ENCODE measurements around the gene SLC6A19. TPM values are rescaled to one million over a fixed set of nuclear protein-coding genes. Genes with fewer than 3 reads are reported as not detected.

SLC6A19 gene
- total RNA-seq, 1 experiment from 2014 or later, result not detected

DNA sequence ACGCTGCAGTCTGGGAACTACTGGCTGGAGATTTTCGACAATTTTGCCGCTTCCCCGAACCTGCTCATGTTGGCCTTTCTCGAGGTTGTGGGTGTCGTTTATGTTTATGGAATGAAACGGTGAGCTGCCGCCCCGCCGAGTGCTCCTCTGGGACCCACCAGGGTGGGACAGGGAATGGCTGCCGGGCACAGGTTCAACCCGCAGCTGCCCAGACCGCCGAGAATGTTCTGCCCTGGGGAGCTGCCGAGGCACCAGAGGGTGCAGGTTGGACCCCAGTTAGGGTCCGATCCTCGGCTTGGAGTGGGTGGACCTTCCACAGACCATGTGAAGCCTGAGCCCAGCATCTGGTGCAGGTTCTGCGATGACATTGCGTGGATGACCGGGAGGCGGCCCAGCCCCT lies 42.9 kb downstream of the SLC6A19 start:
- no peak for DNase-seq (ENCODE audit: low read depth)

DNA sequence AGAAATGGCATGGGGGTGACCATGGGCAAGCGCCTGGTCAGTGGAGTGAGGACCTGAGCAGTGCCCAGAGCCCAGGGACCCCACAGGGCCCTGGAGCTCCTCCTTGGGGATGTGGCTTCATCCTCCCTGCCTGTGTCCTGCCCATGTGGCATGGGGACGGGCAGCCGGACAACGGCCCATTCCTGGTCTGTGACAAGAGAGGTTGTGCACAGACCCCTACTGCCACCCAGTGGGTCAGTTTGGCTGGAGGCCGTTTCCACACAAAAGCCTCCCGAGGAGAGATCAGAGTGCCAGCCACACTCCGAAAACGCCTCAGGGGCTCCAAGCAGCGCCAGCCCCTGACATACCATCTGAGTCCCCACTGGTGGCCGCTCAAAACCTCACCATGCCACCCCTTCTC lies 43.6 kb downstream of the SLC6A19 start:
- DNase-seq (ENCODE audit: low read depth), result no peak

DNA sequence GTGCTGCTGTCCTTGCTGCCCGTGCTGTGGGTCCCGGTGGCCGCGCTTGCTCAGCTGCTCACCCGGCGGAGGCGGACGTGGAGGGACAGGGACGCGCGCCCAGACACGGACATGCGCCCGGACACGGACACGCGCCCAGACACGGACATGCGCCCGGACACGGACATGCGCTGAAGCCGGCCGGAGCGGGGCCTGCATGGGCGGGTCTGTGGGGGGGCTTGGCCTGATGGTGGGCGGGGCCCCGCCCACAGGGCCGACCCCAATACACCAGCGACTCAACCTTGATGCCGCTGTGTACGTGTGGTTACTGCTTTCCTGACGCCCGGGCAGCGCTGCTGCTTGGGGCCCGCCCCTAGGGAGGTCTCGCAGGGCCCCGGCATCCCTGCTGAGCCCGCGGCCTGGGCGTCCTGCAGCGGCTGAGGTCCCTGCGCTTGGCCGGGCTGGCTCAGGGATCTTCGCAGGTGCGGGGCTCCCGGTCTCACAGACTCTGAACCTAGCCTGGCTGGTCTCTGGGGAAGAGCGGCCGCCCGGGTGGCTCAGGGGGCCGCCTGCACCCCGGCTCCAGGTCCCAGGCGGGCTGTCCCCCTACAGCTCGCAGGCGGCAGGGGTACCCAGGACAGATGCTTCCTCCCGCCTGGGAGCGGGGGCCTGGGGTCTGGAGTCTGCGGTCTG lies 44.6 kb downstream of the SLC6A19 start:
- DNase-seq (ENCODE audit: low read depth), result no peak

DNA sequence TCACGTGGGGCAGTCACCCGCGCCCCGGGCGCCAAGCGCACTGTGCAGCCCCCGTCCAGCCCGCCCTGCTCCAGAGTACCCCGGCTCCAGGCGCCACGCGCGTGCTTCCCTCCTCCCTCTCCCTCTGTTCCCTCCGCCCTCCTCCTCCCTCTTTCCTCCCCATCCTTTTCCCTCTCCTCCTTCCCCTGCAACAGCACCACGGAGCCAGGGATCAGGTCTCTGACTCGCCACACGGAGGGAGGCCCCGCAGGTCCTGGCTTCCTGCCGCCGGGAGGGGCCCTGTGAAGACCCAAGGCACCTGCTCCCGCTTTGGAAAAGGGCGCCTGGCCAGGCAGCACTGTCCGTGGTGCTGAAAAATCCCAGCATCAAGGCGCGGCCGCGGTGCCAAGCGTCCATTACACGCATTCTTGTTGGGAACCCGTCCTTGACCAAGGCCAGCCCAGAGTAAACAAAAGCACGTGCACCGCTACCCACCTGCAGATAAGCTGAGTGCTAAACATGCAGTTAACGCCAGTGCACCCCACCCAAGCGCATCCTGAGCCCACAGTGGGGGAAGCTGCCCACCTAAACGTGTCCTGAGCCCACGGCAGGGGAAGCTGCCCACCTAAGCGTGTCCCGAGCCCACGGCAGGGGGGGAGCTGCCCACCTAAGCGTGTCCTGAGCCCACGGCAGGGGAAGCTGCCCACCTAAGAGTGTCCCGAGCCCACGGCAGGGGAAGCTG lies 45.5 kb downstream of the SLC6A19 start:
- DNase-seq (ENCODE audit: low read depth), result peak; percentile 42

DNA sequence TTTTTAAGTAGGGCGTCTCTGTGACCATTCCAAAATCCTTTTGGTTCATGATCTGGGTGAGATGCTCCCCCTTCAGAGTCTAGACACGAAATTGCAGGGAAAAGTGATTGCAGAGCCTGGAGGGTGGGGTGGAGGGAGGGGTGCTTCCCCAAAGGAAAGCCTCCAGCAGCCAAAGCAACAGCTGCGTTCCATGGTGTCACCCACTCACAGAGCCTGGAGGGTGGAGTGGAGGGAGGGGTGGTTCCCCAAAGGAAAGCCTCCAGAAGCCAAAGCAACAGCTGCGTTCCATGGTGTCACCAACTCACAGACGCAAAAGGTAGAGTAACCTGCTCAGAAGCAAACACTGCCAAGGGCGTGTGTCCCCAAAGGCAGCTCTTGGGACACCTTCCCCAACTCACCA lies 46.4 kb downstream of the SLC6A19 start:
- DNase-seq (ENCODE audit: low read depth), result no peak

DNA sequence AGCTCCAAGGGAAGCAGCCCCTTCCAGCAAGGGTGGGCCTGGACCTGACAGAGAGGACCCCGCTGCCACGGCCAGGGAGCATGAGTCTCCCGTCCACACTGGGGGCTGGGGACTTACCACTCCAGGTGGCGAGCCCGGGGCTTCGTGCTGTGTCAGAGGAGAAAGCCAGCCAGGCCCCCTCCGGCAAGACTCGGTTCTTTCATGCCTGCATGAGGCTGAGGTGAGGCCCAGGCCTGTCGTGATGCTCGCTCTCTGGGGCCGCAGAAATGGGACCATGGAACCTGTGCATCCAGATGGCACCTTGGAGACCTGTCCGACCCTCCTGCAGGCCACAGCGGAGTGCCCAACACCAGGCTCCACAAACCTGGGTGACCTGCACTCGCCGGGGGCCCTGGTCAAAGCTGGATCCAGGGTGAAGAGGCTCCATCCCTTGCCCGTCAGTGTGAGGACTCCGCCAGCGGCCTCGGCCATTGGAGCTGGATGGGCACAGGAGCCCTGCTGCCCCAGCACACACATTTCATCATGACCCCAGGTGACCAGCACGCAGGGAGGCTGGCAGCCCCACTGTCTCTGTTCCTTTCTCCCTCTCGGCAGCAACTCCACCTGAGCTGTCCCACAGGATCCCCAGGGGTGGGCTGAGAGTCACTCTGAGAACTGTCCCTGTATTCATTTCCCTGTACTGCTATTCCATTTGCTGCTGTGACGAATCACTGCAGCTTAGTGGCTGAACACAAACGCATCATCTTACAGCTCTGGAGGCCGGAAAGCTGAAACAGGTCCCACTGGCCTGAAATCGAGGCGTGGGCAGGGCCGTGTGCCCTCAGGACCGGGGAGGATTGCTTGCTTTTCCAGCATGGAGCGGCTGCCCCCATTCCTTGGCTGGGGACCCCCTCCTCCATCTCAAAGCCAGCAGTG lies 48.2 kb downstream of the SLC6A19 start:
- no peak for DNase-seq (ENCODE audit: low read depth)

DNA sequence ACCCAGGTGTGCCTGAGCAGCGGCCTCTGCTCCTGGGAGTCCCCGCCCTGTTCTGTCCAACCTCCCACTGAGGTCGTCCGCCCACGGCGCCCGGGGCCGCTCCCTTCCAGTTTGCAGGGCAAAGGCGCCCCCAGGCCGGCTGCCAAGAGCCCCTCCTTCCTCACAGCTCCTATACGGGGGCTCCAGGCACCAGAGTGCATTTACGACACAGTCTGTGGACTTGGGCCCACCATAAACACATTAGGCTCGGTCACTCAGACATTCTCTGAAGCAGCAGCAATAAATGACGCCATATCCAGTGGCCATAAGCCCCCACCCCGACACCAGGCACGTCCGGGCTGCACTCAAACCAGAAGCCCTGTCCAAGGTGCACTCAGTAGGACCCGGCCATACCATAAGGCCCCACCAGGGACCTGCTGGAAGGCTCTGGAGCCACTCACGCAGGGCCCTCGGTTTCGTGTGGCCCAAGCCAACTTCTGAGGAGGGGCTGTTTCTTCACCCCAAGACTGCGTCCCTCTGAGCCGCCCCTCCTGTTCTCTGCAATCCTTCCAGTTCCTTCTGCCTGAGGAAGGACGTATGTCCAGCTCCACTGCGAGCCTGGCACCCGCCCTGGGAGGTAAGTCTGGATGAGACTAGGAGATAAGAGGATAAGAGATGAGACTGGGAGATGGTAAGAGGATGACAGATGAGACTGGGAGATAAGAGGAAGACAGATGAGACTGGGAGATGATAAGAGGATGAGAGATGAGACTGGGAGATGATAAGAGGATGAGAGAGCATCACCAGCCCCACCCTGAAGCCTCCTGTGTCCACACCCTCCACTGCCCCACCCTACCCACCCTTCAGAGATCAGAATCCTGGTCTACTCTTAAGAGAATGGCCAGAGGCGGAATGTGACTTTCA lies 50.5 kb downstream of the SLC6A19 start:
- DNase-seq (ENCODE audit: low read depth), result no peak

DNA sequence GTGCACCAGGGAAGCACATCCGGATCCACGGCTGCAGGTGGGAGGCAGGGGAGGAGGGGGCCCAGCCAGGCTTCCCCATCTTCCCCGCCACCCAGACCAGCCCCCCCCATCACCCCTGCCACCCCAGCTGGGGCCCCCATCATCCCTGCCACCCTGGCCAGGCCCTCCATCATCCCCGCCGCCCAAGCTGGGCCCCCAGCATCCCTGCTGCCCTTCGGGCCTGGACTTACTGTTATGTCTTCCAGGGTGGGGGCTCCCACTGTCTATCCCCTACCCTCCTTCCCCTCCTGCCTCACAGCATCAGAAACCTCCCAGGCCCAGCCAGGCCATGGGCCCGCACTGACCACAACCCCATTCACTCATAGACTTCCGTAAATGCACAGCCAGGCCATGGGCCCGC lies 51.3 kb downstream of the SLC6A19 start:
- no peak for DNase-seq (ENCODE audit: low read depth)

DNA sequence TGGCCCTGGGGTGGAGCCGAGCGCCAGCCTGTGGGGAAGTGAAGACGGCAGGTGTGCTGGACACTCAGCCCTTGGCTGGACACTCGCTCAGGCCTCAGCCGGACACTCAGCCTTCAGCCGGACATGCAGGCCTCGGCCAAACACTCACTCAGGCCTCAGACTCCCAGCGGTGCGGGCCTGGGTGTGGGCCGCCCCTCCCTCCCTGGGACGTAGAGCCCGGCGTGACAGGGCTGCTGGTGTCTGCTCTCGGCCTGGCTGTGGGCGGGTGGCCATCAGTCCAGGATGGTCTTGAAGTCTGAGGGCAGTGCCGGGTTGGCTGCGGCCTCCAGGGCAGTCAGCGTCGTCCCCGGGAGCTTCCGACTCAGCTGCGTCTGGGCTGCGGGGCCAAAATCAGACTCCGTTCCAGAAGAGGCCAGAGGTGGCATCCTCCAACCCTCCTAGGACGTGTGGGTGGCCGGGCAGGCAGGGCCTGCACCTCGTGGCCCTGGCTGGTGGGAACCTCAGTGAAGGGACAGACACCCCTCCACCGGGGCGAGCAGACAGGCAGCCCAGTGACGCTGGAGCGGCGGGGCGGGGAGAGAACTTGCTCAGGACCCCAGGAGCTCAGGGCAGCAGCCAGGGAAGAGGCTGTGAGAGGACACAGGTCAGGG lies 52.2 kb downstream of the SLC6A19 start:
- no peak for DNase-seq (ENCODE audit: low read depth)

DNA sequence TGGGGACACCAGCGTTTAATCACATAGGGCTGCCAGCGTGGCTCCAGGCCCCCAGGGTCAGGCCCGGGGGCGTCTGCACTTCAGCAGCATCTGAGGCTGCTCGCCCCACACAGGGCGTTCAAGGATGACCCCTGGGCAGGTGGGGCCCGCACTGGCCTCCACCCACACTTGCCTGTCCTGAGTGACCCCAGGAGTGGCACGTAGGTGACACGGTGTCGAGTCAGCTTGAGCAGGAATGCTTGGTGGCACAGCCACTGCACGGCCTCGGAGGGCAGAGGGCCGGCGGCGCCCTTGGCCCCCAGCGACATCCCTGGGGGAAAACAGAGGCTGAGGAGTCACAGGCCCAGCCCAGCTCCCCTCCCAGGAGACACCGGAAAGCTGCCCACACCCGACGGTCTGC lies 52.8 kb downstream of the SLC6A19 start:
- no peak for DNase-seq (ENCODE audit: low read depth)

DNA sequence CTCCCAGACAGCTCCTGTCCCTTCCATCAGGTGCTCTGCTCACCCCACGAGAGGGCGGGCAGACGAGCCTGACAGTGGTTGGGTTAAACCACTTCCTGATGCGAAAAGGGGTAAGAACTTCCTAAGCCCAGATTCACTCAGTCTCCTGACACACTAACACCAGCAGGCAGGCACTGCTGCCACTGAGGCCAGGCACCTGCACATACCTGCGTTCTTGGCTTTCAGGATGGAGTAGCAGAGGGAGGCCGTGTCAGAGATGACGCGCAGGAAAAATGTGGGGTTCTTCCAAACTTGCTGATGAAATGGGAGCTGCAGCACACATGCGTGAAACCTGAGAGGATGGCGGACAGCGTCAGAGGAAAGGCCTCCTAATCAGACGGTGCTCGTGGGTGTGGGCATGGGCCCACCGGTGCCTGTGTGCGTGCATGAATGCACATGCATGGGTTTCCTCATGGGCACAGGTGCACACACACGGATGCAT lies 53.7 kb downstream of the SLC6A19 start:
- no peak for DNase-seq (ENCODE audit: low read depth)

DNA sequence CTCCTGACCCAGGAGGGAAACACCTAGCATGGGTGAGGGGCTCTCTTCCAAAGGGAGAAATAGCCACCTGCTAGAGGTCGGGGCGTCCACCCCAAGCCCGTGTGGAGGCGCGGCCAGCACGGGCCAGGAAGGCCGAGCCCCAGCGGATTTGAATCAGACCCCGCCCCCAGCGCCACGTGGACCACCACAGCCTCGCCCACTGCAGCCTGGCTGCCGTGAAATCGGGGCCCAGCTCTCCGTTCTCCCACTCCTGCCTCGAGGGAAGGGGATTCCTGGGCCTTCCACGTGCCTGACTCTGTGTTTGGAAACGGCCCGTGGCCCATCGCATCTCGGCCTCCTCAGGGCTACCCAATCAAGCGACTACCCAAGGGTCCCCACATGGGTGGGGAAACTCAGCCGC lies 55.4 kb downstream of the SLC6A19 start:
- no peak for DNase-seq (ENCODE audit: low read depth)

DNA sequence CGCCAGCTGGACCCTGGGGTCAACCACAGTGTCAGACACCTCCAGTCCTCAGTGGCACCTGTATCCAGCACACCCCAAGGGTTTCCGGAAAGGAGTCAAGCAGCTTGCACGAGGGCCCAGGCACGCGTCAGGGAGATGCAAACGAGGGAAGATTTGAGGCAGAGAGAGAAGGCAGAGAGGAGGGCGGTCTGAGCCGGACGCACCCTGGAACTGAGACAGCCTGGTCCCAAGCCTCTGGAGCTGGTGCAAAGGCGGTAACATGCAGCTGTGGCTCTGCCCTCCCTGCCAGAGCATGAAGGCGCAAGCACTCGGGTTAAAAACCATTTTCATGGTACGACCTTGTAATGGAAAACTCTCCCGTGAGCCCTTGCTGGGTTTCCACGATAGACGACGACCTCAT lies 56.0 kb downstream of the SLC6A19 start:
- no peak for DNase-seq (ENCODE audit: low read depth)

DNA sequence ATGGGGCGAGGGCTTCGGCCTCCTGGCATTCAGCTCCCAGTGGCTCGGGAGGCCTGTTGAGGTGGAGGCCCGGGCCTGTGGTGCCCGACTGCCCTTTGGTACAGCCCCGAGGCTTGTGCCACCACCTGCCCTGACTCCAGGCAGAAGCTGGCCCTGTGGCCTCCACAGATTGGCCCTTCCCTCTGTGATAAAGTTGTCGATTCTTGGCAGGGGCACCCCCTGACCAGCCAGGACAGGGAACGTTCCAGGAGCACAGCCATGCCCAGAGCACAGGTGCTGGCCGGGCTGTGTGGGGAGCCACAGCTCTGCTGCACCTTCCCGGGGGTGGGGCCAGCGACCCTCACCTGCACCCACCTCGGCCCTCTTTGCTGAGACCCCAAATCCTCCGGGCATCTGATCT lies 56.4 kb downstream of the SLC6A19 start:
- no peak for DNase-seq (ENCODE audit: low read depth)

DNA sequence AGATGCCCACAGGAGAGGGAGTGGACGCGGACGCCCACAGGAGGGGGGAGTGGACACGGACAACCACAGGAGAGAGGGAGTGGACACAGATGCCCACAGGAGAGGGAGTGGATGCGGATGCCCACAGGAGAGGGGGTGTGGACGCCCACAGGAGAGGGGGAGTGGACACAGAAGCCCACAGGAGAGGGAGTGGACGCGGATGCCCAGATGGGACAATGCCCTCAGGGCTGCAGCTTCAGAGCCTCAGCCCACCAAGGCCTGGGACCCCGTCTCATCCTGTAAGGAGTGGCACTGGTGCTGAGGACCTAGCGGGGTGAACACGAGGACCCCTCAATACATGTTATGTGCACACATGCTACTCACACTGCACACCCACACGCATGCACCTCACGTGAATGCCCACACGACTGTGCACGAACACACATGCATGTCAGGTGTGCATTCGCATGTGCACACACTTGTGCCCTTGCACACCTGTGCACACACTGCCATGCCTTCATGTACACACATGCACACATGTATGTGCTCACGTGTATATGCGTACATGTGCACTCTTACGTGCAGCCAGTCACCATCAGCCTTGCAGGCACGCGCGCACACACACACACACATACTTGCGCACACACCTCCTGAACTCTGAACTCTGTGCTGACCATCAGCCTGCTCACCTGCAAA lies 58.5 kb downstream of the SLC6A19 start:
- DNase-seq (ENCODE audit: low read depth), result no peak

DNA sequence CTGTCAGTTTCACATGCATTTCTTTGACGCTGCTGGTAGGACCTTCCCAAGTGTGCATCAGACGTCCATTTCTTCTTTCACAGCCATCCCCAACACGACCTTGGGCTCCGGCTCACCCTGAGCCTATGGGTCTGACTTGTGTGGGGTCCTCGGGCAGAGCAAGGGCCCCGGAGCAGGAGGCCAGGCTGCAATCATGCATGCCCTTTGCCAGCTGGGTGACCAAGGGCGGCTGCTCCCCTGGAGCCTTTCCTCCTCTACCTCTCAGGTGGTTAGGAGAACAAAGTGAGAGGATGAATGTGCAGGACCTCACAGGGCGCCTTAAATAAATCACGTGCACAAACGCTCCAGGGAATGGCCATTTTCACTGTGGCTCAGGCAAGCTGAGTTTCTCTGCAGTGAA lies 60.2 kb downstream of the SLC6A19 start:
- no peak for DNase-seq (ENCODE audit: low read depth)

DNA sequence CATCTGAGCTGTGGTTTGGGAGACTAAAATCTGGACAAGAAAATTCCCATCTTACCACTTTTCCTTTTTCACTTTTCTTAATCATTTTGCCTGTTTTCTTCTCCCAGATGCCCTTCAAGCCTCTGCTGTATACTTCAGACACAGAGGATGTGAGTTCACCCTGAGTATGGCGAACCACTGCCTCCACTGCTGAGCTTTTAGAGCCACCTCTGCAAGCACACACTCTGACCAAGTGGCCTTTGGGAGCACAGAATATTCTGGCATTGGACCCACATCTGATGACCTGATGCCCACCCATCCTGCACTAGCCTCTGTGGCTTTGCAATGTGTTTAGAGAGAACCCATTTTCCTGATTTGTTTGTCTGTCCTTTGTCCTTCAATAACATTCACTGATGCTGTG lies 61.0 kb downstream of the SLC6A19 start:
- DNase-seq (ENCODE audit: low read depth), result no peak

DNA sequence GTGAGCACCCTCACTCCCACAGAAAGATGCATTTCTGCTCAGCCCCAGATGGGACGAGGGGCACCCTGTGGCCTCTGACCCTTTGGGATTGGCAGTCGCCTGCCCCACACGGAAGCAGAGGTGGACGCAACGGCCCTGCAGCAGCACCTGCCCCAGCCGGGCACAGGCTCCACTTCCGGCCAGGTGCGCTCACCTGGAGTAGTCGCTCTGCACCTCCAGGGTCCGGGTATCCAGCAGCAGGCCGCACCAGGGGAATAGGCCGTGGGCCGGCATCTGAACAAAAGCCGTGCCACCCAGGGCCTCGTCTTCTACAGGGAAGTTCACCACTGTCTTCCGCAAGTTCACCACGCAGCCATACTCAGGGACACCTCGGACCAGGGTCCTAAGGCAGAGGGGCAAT lies 62.8 kb downstream of the SLC6A19 start:
- no peak for DNase-seq (ENCODE audit: low read depth)

DNA sequence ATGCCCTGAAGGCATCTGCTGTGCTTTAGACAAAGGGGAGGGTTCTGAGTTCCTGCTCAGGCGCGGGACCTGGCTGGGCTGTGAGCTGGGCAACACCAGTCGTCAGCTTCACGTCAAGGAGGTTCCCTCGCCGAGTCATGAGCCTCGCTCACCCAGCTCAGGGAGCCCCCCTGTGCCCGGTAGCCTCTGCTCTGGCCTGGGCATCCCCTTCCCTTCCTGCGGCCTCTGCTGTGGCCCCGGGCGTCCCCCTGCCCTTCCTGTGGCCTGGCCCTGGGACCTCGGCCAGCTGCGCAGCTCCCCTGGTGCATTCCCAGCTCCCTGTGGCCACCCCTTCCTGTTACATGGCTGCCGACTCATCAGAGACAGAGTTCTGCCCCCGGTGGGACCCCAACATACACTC lies 63.6 kb downstream of the SLC6A19 start:
- no peak for DNase-seq (ENCODE audit: low read depth)
